Measurements from ENCODE around the gene ACOX1. TPM values are rescaled to one million over a fixed set of nuclear protein-coding genes. Genes with fewer than 3 reads are reported as not detected.

Gene ACOX1
- total and polyA plus RNA-seq, 2 of the 13 experiments (the other 11 are each of a cell fraction or from before 2014, with no cell fraction given): 86.4 to 120 TPM

Other genes with a start within 250 kb of the ACOX1 start
- gene GALK1, start 214.0 kb downstream of the ACOX1 start, total RNA-seq (2016; rRNA removed; fragmentation: Illumina TruSeq; extraction: Trizol): 93.6 and 95.6 TPM in 2 replicates
- 59.9 and 93.0 TPM in 2 replicates for gene GALK1, start 214.0 kb downstream of the ACOX1 start, polyA plus RNA-seq (2011; rRNA removed)
- 28.6 and 33.0 TPM in 2 replicates for gene UNK, start 194.4 kb downstream of the ACOX1 start, total RNA-seq (2016; rRNA removed; fragmentation: Illumina TruSeq; extraction: Trizol)
- 30.7 and 31.6 TPM in 2 replicates for gene UNK, start 194.4 kb downstream of the ACOX1 start, polyA plus RNA-seq (2011; rRNA removed)
- gene UNC13D, start 134.8 kb downstream of the ACOX1 start, total RNA-seq (2016; rRNA removed; fragmentation: Illumina TruSeq; extraction: Trizol): 27.2 and 42.7 TPM in 2 replicates
- 29.7 and 40.0 TPM in 2 replicates for gene UNC13D, start 134.8 kb downstream of the ACOX1 start, polyA plus RNA-seq (2011; rRNA removed)
- gene WBP2, start 123.8 kb downstream of the ACOX1 start, total RNA-seq (2016; rRNA removed; fragmentation: Illumina TruSeq; extraction: Trizol): 28.2 and 29.2 TPM in 2 replicates
- 29.5 and 34.6 TPM in 2 replicates for gene WBP2, start 123.8 kb downstream of the ACOX1 start, polyA plus RNA-seq (2011; rRNA removed)
- 59.7 and 82.0 TPM in 2 replicates for gene TRIM47, start 100.6 kb downstream of the ACOX1 start, total RNA-seq (2016; rRNA removed; fragmentation: Illumina TruSeq; extraction: Trizol)
- gene TRIM47, start 100.6 kb downstream of the ACOX1 start, polyA plus RNA-seq (2011; rRNA removed): 33.5 and 45.8 TPM in 2 replicates
- gene TRIM65, start 82.2 kb downstream of the ACOX1 start, total RNA-seq (2016; rRNA removed; fragmentation: Illumina TruSeq; extraction: Trizol): 22.4 and 24.6 TPM in 2 replicates
- 10.3 and 15.2 TPM in 2 replicates for gene TRIM65, start 82.2 kb downstream of the ACOX1 start, polyA plus RNA-seq (2011; rRNA removed)
- gene MRPL38, start 74.3 kb downstream of the ACOX1 start, total RNA-seq (2016; rRNA removed; fragmentation: Illumina TruSeq; extraction: Trizol): 88.8 and 125 TPM in 2 replicates
- 83.7 and 91.0 TPM in 2 replicates for gene MRPL38, start 74.3 kb downstream of the ACOX1 start, polyA plus RNA-seq (2011; rRNA removed)
- gene FBF1, start 38.1 kb downstream of the ACOX1 start, total RNA-seq (2016; rRNA removed; fragmentation: Illumina TruSeq; extraction: Trizol): 3.5 and 8.1 TPM in 2 replicates
- 2.4 and 2.7 TPM in 2 replicates for gene FBF1, start 38.1 kb downstream of the ACOX1 start, polyA plus RNA-seq (2011; rRNA removed)
- gene TEN1, start 74 bp upstream of the ACOX1 start, total RNA-seq (2016; rRNA removed; fragmentation: Illumina TruSeq; extraction: Trizol): 14.7 and 18.0 TPM in 2 replicates
- gene TEN1, start 74 bp upstream of the ACOX1 start, polyA plus RNA-seq (2011; rRNA removed): 21.3 and 29.4 TPM in 2 replicates
- 2.0 and 5.8 TPM in 2 replicates for gene CDK3, start 21.7 kb upstream of the ACOX1 start, total RNA-seq (2016; rRNA removed; fragmentation: Illumina TruSeq; extraction: Trizol)
- 11.4 and 18.0 TPM in 2 replicates for gene CDK3, start 21.7 kb upstream of the ACOX1 start, polyA plus RNA-seq (2011; rRNA removed)
- gene EVPL, start 48.1 kb upstream of the ACOX1 start, total RNA-seq (2016; rRNA removed; fragmentation: Illumina TruSeq; extraction: Trizol): 3.6 and 8.2 TPM in 2 replicates
- 2.1 and 4.3 TPM in 2 replicates for gene EVPL, start 48.1 kb upstream of the ACOX1 start, polyA plus RNA-seq (2011; rRNA removed)
- 39.8 and 89.7 TPM in 2 replicates for gene SRP68, start 93.4 kb upstream of the ACOX1 start, total RNA-seq (2016; rRNA removed; fragmentation: Illumina TruSeq; extraction: Trizol)
- 74.3 and 79.0 TPM in 2 replicates for gene SRP68, start 93.4 kb upstream of the ACOX1 start, polyA plus RNA-seq (2011; rRNA removed)
- gene GALR2, start 95.6 kb upstream of the ACOX1 start, total RNA-seq (2016; rRNA removed; fragmentation: Illumina TruSeq; extraction: Trizol): 0.20 and 0.58 TPM in 2 replicates
- gene GALR2, start 95.6 kb upstream of the ACOX1 start, polyA plus RNA-seq (2011; rRNA removed): 0.48 and 0.84 TPM in 2 replicates
- 0.15 TPM in 1 of 2 replicates, not detected in the other for gene ZACN, start 100.0 kb upstream of the ACOX1 start, total RNA-seq (2016; rRNA removed; fragmentation: Illumina TruSeq; extraction: Trizol)
- gene ZACN, start 100.0 kb upstream of the ACOX1 start, polyA plus RNA-seq (2011; rRNA removed): 0.04 and 0.11 TPM in 2 replicates
- gene EXOC7, start 124.6 kb upstream of the ACOX1 start, total RNA-seq (2016; rRNA removed; fragmentation: Illumina TruSeq; extraction: Trizol): 116 and 118 TPM in 2 replicates
- 86.9 and 118 TPM in 2 replicates for gene EXOC7, start 124.6 kb upstream of the ACOX1 start, polyA plus RNA-seq (2011; rRNA removed)
- 1.4 and 1.6 TPM in 2 replicates for gene FOXJ1, start 162.1 kb upstream of the ACOX1 start, total RNA-seq (2016; rRNA removed; fragmentation: Illumina TruSeq; extraction: Trizol)
- 0.98 and 1.2 TPM in 2 replicates for gene FOXJ1, start 162.1 kb upstream of the ACOX1 start, polyA plus RNA-seq (2011; rRNA removed)